HG03575 (cell line): Measurements from ENCODE around the gene MRPS11.
A peak's percentile ranks its signal among the peaks of the same experiment; 100 is the strongest.
"Not testable (repeated sequence)": the region's sequence is repeated elsewhere in the genome, so short reads cannot be mapped to it uniquely, and the experiment has no call there.

Source experiments
- ATAC-seq: cut with Tn5 transposase; IDR thresholded peaks from one replicate; pipeline ENCODE4 v1.9.1; 2021; ENCODE audit not compliant: unreplicated experiment, insufficient number of reproducible peaks, low FRiP score; ENCODE audit errors: extremely low read depth

MRPS11 gene

GRCh38 chr15:88467073-88467934, at the start of gene MRPS11, which contains the start of gene MRPL46:
TSS of gene MRPS11 (plus strand) at chr15:88467708. CDS start at chr15:88467718, 10 bp downstream.
TSS of gene MRPL46 (minus strand) at chr15:88467388. CDS start at chr15:88467377, 11 bp downstream.
- peak; percentile 49 for ATAC-seq

DNA sequence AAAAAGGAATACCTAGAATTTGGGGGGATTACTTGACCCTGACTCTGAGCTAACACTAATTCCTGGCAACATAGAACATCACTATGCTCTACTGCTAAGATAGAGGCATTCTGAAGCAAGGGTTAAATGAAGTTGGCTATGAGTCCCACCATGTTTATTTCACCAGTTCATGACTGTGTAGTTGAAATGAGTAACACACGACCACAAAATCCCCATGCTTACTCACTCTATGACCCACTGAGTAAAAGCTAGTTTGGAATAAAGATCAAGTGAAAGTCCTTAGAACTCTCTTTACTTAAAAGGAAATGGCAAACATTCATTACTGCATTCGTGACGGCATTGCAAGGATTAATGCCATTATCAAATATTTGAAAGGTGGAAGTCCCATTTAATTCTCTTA, 47.7 kb upstream of the MRPS11 start:
- ATAC-seq, result no peak

DNA sequence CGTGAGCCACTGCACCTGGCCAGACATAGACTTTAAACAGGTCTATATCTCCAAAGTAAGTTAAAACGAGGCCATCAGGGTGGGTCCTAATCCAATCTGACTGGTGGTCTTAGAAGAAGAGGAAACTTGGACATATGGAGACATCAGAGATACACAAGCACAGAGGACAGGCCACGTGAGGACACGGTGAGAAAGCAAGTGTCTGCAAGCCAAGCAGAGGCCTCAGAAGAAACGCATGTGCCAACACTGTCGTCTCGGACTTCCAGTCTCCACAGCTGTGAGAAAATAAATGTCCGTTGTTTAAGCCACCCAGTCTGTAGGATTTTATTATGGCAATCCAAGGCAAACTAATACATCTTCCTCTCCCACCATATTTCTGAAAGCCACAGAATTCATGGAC, 44.2 kb upstream of the MRPS11 start:
- ATAC-seq, result no peak

DNA sequence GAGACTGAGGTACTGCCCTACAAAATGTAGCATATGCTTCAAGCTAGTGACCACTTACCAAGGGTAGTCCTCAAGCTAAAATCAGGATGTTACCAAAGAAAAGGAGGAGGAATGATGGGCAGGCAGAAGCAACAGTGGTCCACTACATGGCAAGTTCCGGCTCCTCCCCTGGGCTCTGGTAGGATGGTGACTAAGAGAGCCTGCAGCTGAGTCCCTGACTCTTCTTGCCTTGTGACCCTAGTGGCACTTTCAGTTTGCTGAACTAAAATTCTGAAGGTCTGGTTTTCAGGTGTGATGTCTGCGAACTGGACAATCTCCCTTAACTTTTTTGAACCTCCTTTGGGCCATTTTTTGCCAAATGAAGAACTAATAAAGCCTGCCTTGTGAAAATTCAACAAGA, 41.2 kb upstream of the MRPS11 start:
- no peak for ATAC-seq

- ATAC-seq, result no peak
Measured at GRCh38 chr15:88428053-88428452, 39.5 kb upstream of the MRPS11 start.

- ATAC-seq, result no peak
Measured at GRCh38 chr15:88428805-88429605, 38.5 kb upstream of the MRPS11 start.

DNA sequence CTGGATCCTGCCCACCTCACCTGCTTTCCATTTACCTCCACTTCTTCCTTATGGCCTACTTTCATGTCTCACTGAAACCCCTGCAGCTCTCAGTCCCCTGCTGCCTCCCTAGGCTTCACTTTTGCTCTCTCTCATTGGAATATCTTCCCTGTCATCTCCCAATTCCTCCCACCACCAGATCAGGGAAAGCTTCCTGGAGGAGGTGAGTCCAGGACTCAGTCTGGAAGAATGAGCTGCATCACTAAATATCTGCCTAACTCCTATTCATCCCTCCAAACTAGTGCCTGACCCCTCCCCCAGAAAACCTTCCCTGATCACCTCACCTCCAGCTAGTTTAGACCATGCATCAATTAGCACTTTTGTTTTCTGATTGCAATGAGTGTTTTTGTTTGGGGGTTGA, 37.5 kb upstream of the MRPS11 start:
- ATAC-seq, result no peak

DNA sequence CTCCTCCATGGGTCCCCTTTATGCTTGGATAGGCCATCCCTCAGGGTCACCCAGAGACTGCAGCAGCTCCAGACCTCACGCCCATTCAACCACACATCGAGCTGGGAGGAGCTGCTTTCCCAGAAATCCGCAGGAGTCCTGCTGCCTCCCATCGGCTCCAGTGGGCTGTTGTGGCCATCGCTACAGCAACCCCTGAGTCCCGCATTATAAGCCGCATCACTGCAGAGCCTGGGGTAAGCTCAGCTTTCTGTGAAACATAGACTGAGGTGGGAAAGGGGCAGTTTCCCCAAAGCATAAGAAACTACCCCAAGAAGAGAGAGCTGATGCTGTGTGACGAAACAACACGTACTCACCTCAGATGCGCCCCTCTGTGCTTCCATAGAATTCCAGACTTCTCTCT, 36.1 kb upstream of the MRPS11 start:
- no peak for ATAC-seq

DNA sequence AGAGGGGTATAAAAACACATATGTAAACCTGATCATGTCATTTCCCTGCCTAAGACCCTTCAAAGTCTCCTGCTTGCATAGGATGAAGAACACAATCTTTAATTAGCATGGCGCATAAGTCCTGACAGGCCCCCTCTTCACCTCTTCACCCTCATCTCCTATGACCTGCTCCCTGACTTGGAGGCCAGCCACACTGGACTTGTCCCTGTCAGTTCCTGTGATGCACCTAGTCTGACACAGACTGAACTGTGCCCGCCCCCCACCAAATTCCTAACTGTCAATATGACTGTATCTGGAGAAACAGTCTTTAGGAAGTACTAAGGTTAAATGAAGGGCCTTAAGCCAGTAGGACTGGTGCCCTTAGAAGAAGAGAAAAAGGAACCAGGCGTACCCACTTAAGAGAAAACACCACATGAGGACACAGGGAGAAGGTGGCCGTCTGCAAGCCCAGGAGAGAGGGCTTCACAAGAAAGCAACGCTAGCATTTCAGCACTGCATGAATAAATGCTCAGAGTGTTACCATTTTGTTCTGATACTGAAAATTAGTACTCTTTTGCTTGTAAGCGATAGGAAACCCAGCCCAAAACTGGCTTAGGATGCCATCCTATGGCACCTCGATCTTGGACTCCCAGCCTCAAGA, 34.3 kb upstream of the MRPS11 start:
- ATAC-seq, result no peak

- ATAC-seq, result not testable (repeated sequence)
Measured at GRCh38 chr15:88434106-88434505, 33.4 kb upstream of the MRPS11 start.

DNA sequence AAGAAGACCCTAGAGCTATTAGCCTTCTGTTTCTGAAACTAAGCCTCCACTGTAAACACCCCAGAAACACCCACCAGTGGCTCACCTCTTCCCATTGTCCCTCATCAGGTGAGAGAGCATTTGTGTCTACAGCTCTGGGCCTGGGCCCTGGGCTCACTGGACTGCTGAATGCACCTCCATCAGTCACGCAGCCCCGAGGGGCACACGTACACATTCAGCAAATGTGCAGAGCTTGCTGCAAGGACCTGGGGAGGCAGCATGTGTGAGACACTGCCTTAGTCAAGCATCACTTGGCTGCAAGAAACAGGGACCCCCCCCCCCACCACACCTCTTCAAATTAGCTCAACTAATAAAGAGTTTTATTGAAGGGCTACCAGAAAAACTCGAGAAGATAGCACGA, 29.3 kb upstream of the MRPS11 start:
- ATAC-seq, result no peak

GRCh38 chr15:88440021-88440420, 27.5 kb upstream of the MRPS11 start:
- no peak for ATAC-seq

DNA sequence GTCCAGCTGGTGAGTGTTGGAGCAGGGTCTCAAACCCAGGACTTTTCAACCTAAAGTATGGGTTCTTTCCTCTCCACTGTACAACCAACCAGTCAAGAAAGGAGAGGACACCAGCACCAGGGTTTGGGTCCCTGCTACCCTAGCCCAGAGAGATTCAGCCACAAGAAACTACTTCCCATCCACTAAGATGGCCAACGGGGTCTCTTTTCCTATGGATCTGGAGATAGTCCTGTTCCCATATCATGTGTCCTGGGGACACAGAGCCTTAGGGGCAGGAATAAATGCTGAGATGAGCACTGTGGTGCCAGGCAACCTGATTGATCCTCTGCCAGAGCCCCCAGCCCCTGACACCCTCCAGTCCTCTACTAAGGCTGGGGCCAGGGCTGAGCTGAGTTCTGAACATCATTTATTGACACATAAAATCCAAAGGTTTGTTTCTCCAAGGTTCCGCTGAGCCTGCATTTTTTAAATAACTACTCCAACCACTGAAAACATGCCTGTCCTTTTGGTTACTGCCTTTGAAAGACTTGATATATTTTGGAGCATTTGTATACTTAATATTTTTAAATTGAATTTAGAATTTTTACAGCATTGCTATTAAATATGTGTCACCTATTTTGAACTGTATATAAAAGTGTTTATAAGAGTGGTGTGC, 26.3 kb upstream of the MRPS11 start:
- no peak for ATAC-seq

GRCh38 chr15:88447206-88447605, 20.3 kb upstream of the MRPS11 start:
- no peak for ATAC-seq

DNA sequence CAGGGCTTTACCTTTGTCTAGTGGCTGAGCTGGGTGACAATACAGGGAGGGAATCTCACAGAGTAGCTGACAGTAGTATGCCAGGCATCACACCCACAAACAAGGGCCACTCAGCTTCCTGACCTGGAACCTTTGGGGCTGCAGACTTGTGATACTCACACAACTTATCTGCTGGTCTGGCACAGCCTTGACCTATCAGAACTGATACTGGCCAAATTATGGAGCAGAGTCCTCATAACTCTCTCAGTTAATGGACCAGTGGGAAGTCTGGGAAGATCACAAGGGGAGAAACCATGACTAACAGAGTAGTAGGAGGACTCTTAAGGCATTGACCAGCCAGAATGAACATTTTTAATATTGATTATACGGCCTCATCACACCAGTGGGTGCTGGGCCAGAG, 19.8 kb upstream of the MRPS11 start:
- no peak for ATAC-seq

GRCh38 chr15:88448991-88449461, 18.5 kb upstream of the MRPS11 start:
- ATAC-seq, result no peak

- ATAC-seq, result no peak
Measured at GRCh38 chr15:88449581-88449980, 17.9 kb upstream of the MRPS11 start.

GRCh38 chr15:88450125-88450798, 17.2 kb upstream of the MRPS11 start:
- ATAC-seq, result no peak
